NK-92 (cell line): ENCODE data around the gene WSCD1.

Experiments
- DNase-seq: peaks from one replicate; lab custom pipeline; 2025; ENCODE audit not compliant: unreplicated experiment; lab: John Stamatoyannopoulos, UW

The WSCD1 gene

GRCh38 chr17:6057562-6057961 is 12.6 kb upstream of the WSCD1 start:
- DNase-seq, result no peak

DNA sequence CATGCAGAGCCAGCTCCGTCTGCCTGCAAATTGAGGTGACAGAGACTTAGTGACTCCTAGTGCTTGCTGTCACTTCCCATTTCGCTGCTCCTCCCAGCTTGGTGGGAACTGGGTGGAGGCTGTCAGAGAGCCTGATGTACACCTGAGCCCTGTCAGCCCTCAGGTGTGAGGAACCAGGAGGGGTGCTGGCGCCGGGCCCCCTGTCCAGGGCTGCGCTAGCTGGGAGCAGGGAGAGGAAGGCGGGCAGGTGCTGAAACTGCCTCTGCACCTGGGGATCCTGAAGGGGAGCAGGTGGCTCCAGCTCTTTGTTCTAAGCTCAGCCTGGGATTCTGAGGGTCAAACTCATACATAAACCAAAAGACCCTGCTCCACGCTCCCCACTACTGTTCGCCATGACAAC is 10.8 kb upstream of the WSCD1 start:
- no peak for DNase-seq

- no peak for DNase-seq
Observed at GRCh38 chr17:6061290-6061689, 8.9 kb upstream of the WSCD1 start.

GRCh38 chr17:6064868-6065267 is 5.3 kb upstream of the WSCD1 start:
- no peak for DNase-seq

DNA sequence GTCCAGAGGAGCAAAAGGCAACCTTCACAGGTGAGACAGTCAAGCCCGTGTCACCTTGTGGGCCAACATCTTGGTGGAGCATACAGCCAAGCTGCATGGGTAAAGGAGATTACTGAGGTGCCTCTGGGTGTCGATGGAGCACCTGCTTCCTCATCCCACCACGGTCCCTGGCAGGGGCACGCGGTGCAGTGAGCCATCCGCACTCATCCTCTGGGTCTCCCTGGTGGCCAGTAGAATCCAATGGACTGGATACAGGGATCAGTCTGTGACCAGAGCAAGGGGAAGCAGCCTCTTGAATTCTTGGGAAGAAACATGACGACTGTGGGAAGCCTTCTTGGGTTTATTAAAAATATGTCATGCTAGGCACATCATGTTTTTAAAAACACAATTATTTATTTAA is 4.8 kb upstream of the WSCD1 start:
- no peak for DNase-seq

- no peak for DNase-seq
Observed at GRCh38 chr17:6066183-6066948, 3.8 kb upstream of the WSCD1 start.

GRCh38 chr17:6067060-6067459 is 3.1 kb upstream of the WSCD1 start:
- DNase-seq, result no peak

GRCh38 chr17:6070430-6070912 is 292 bp downstream of the WSCD1 start:
- DNase-seq, result no peak

- no peak for DNase-seq
Observed at GRCh38 chr17:6070913-6071511, 833 bp downstream of the WSCD1 start.

DNA sequence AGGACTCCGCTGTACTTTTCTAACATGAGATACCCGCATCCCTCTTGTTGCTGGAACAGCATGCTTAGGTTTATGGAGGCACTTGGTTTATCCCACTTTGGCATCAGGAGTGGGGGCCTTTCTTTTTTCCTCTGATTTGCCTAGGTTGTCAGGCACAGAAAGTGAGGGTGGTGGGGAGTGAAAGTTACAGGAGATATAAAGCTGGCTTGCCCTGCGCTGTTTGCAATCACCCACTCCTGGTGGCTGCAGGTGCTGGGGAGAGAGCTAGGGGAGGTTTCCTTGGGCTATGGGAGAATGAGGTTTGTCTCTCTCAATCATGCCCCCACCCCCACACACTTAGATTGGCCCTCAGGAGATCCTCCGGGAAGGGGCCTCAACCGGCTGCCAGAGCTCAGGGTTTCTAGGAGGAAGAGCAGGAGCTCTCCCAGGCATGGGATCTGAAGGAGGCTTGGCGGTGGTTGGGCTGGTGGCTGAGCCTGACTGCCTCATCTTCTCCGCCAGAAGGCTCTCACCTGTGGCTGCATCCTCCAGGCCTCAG is 1.4 kb downstream of the WSCD1 start:
- DNase-seq, result no peak

DNA sequence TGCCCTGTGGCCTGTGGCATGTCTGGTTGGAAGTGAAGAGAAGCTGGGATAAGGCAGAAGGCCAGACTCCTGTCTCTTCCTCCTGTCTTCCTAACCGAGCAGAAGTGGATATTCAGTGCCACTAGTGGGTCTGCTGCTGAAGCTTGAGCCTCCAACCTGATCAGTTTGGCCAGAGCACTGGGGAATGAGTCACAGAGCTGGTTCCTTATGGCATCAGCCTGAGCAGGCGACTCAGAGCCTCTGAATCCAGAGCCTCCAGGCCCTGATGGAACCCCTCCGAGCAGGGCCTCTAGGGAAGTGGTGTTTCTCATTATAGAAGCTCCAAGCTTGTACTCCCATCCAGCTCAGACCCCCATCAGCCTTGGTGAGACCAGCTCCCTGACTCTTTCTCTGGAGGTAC is 2.0 kb downstream of the WSCD1 start:
- no peak for DNase-seq

- DNase-seq, result no peak
Observed at GRCh38 chr17:6072611-6073010, 2.4 kb downstream of the WSCD1 start.

- no peak for DNase-seq
Observed at GRCh38 chr17:6073620-6074019, 3.4 kb downstream of the WSCD1 start.

GRCh38 chr17:6075050-6075449 is 4.9 kb downstream of the WSCD1 start:
- DNase-seq, result no peak

DNA sequence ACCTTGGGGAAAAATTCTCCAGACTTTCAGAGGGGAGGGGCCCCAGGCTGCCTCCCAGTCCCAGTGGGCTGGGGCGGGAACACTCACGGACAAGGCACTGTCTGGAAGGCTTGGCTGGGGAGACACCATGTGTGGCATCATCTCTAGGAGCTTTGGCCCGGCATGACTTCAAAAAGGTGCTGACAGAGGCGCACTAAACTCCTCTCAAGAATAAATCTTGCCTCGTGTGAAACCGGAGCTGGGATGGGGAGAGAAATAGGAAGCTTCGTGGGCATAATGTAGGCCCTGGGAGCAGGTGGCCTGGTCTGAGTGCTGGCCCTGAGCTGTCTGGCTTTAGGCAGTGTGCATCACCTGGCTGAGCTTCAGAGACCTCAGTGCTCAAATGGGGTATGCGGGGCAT is 5.7 kb downstream of the WSCD1 start:
- DNase-seq, result no peak

- no peak for DNase-seq
Observed at GRCh38 chr17:6077752-6078151, 7.6 kb downstream of the WSCD1 start.

DNA sequence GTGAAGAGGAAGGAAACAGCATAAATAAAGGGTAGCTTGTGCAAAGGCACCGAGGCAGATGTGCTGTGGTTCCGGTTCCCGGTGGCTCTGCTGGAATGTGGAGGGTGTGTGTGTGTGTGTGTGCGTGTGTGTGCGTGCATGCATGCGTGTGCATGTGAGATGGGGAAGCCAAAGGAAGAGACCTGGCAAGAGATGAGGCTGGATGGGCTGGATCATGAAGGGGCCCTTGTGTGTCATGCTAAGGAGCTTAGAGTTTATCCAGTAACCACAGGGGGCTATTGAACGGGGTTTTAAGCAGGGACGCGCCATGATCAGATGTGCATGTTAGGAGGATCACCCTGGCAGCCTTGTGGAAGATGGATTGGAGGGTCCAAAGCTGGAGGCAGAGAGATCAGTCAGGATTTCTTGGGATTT is 8.3 kb downstream of the WSCD1 start:
- no peak for DNase-seq

GRCh38 chr17:6079155-6079888 is 9.1 kb downstream of the WSCD1 start:
- DNase-seq, result no peak

DNA sequence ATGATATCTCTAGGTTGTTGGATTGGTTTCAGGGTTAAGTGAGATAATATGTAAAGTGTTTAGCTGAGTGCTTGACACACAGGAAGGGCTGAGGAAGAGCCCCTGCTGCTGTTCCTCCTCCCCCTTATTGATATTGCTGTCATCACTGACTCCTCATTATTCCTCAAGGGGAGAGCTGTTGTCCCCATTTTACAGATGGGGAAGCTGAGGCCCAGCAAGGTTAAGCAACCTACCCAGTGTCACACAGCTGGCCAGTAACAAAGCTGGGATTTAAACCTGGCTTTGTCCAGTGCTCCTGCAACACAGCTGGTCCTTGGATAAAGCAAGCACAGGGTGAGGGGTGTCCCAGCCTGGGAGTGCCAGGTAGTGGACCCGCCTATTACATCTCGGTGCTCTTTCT is 9.8 kb downstream of the WSCD1 start:
- DNase-seq, result no peak

DNA sequence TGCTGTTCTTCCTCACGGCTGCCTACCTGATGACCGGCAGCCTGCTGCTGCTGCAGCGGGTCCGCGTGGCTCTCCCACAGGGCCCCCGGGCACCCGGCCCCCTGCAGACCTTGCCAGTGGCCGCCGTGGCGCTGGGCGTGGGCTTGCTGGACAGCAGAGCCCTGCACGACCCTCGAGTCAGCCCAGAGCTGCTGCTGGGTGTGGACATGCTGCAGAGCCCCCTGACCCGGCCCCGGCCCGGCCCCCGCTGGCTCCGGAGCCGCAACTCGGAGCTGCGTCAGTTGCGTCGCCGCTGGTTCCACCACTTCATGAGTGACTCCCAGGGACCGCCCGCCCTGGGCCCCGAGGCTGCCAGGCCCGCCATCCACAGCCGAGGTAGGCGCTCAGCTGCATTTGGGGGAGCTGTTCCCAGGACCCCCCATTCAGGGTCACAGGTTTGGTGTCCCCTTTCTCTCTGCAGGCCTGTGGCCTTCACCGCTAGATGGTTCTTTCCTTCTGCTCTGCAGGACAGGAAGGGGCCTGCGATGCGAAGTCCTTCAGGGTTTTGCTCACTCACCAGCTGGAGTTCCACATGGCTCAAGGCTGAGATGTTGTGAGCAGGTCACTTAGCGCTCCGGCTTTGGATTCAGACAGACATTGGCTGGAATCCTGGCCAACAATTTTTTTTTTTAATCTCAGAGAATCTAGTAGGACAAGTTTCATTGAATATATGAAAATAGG is 10.7 kb downstream of the WSCD1 start:
- DNase-seq, result no peak

- DNase-seq, result no peak
Observed at GRCh38 chr17:6082335-6082734, 12.2 kb downstream of the WSCD1 start.
